ENCODE measurements around the gene PDIA4. TPM values are rescaled to one million over a fixed set of nuclear protein-coding genes. Genes with fewer than 3 reads are reported as not detected.

The PDIA4 gene
- total and polyA plus RNA-seq, 2 of the 8 experiments (the other 6 are each of a cell fraction or from before 2014, with no cell fraction given) = 119 to 303 TPM

DNA sequence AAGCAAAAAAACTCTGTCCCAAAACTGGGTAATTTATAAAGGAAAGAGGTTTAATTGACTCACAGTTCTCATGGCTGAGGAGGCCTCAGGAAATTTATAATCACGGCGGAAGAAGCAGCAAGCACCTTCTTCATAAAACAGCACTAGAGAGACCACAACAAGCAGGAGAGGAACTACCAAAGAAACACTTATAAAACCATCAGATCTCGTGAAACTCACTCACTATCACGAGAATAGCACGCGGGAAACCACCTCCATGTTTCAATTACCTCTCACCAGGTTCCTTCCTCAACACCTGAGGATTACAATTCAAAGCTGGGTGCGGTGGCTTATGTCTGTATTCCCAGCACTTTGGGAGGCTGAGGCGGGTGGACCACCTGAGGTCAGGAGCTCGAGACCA is 48.5 kb downstream of the PDIA4 start (continued):
- no peak for TF ChIP-seq CHD7 (IDR thresholded peaks at IDR 0.05; ENCODE audit: insufficient replicate concordance, low read length)
- TF ChIP-seq BRCA1 (IDR thresholded peaks at IDR 0.05; ENCODE audit: low read depth, low read length) = no peak
- no peak for TF ChIP-seq BACH1 (IDR thresholded peaks at IDR 0.05; ENCODE audit: low read length)
- no peak for TF ChIP-seq CEBPB (IDR thresholded peaks at IDR 0.05; ENCODE audit: low read depth, low read length)
